IMR-90 (cell line): Measurements from ENCODE around the gene IPO7. TPM values are rescaled to one million over a fixed set of nuclear protein-coding genes. Genes with fewer than 3 reads are reported as not detected.

Experiments used
- ATAC-seq: fragments of 200-7000 bp; cut with Tn5 transposase; 2 replicates; pipeline ENCODE4 v1.9.1; 2020; ENCODE audit warnings: low read depth, mild to moderate bottlenecking, moderate library complexity
- BruUV-seq: library from RNA; stranded (reverse); fragments of 400-500 nt; replicated peaks from 2 replicates; lab custom pipeline; 2021; lab: Mats Ljungman, UMichigan
- CTCF ChIA-PET: fragments of 300-600 bp; formaldehyde crosslinking; extraction: SDS; loops from one replicate; lab custom pipeline; 2021; ENCODE audit warnings: antibody characterized with exemption; lab: Yijun Ruan, JAX
- POLR2A ChIA-PET: fragments of 300-600 bp; sonication (Branson Sonifier 250); formaldehyde crosslinking; loops from one replicate; lab custom pipeline; 2022; ENCODE audit warnings: antibody characterized with exemption; ENCODE audit not compliant: unreplicated experiment; lab: Charles Lee
- DNase-seq: peaks from one replicate; pipeline ENCODE4 v3.0.0; 2013
- H2AFZ ChIP-seq: replicated peaks from 2 replicates; pipeline ENCODE3; 2013; ENCODE audit warnings: low read length, mild to moderate bottlenecking; ENCODE audit not compliant: poor library complexity
- H2AK5ac ChIP-seq: 2 replicates; pipeline ENCODE4 v1.6.1; 2013; ENCODE audit warnings: low read depth, low read length, inconsistent platforms
- H2AK9ac ChIP-seq: replicated peaks from 2 replicates; pipeline ENCODE3; 2013; ENCODE audit warnings: mild to moderate bottlenecking, low read depth, low read length, moderate library complexity; ENCODE audit not compliant: poor library complexity
- H2BK120ac ChIP-seq: 2 replicates; pipeline ENCODE4 v1.6.1; 2013; ENCODE audit warnings: low read depth, low read length, inconsistent platforms
- H2BK15ac ChIP-seq: 3 replicates; pipeline ENCODE4 v1.6.1; 2013; ENCODE audit warnings: low read depth, low read length, inconsistent platforms
- H2BK20ac ChIP-seq: 2 replicates; pipeline ENCODE4 v1.6.1; 2013; ENCODE audit warnings: low read depth, mild to moderate bottlenecking, inconsistent platforms, low read length, moderate library complexity
- H2BK5ac ChIP-seq: 2 replicates; pipeline ENCODE4 v1.6.1; 2013; ENCODE audit warnings: mild to moderate bottlenecking, low read depth, low read length, inconsistent platforms; ENCODE audit not compliant: poor library complexity, severe bottlenecking
- H3K14ac ChIP-seq: replicated peaks from 2 replicates; pipeline ENCODE4 v1.6.1; 2013; ENCODE audit warnings: low read depth, low read length, inconsistent platforms
- H3K18ac ChIP-seq: 2 replicates; pipeline ENCODE4 v1.6.1; 2013; ENCODE audit warnings: low read depth, low read length, control low read depth
- H3K23ac ChIP-seq: 2 replicates; pipeline ENCODE4 v1.6.1; 2013; ENCODE audit warnings: low read depth, low read length, inconsistent platforms
- H3K27ac ChIP-seq: 2 replicates; pipeline ENCODE4 v1.5.1; 2013; ENCODE audit warnings: mild to moderate bottlenecking, control low read depth, low read length; ENCODE audit not compliant: insufficient read depth
- H3K27me3 ChIP-seq: 2 replicates; pipeline ENCODE4 v1.6.1; 2013; ENCODE audit warnings: low read length; ENCODE audit not compliant: control insufficient read depth, insufficient read depth
- H3K36me3 ChIP-seq: 2 replicates; pipeline ENCODE4 v1.6.1; 2013; ENCODE audit warnings: low read length, mixed read lengths; ENCODE audit not compliant: control insufficient read depth, insufficient read depth
- H3K4ac ChIP-seq: 2 replicates; pipeline ENCODE4 v1.6.1; 2013; ENCODE audit warnings: low read depth, low read length, inconsistent platforms
- H3K4me1 ChIP-seq: 2 replicates; pipeline ENCODE4 v1.6.1; 2013; ENCODE audit warnings: low read length, mixed read lengths; ENCODE audit not compliant: control insufficient read depth, insufficient read depth
- H3K4me2 ChIP-seq: 2 replicates; pipeline ENCODE4 v1.6.1; 2013; ENCODE audit warnings: low read depth, mild to moderate bottlenecking, control low read depth, low read length, moderate library complexity
- H3K4me3 ChIP-seq: 2 replicates; pipeline ENCODE4 v1.5.1; 2013; ENCODE audit warnings: low read depth, mild to moderate bottlenecking, control low read depth, low read length, moderate library complexity; ENCODE audit not compliant: insufficient read depth
- H3K56ac ChIP-seq: 2 replicates; pipeline ENCODE4 v1.6.1; 2013; ENCODE audit warnings: low read length, inconsistent platforms; ENCODE audit not compliant: insufficient read depth; ENCODE audit errors: extremely low read depth
- H3K79me1 ChIP-seq, 2 experiments: 2 replicates each; pipeline ENCODE4 v1.6.1; 2013; ENCODE audit warnings: low read length in 2 of 2, inconsistent platforms in 1 of 2, low read depth in 1 of 2
- H3K9ac ChIP-seq: 2 replicates; pipeline ENCODE4 v1.6.1; 2013; ENCODE audit warnings: low read depth, low read length, control low read depth
- H3K9me1 ChIP-seq: 2 replicates; pipeline ENCODE4 v1.6.1; 2013; ENCODE audit warnings: low read length, inconsistent platforms; ENCODE audit not compliant: insufficient read depth
- H3K9me3 ChIP-seq: 2 replicates; pipeline ENCODE4 v1.6.1; 2013; ENCODE audit warnings: low read length; ENCODE audit not compliant: control insufficient read depth, insufficient read depth
- H4K20me1 ChIP-seq: 2 replicates; pipeline ENCODE4 v1.6.1; 2013; ENCODE audit warnings: low read length, inconsistent platforms; ENCODE audit not compliant: insufficient read depth
- H4K5ac ChIP-seq: 2 replicates; pipeline ENCODE4 v1.6.1; 2013; ENCODE audit warnings: mild to moderate bottlenecking, low read depth, low read length, control low read depth
- H4K8ac ChIP-seq, 2 experiments: 2 replicates each; pipeline ENCODE4 v1.6.1; 2013; ENCODE audit warnings: low read depth in 2 of 2, low read length in 2 of 2, control low read depth in 1 of 2, inconsistent platforms in 1 of 2
- H4K91ac ChIP-seq: 2 replicates; pipeline ENCODE4 v1.6.1; 2013; ENCODE audit warnings: low read depth, low read length, inconsistent platforms; ENCODE audit not compliant: insufficient read depth
- BHLHE40 ChIP-seq: fragments of 150-350 bp; IDR thresholded peaks from 2 replicates; pipeline ENCODE4 v1.6.1; 2016; ENCODE audit warnings: mild to moderate bottlenecking, low read depth, low read length
- CEBPB ChIP-seq: IDR thresholded peaks from 2 replicates; pipeline ENCODE4 v1.6.1; 2012; ENCODE audit warnings: low read depth, low read length, improper control_type of control experiment
- CHD1 ChIP-seq: IDR thresholded peaks from 2 replicates; pipeline ENCODE4 v1.6.1; 2012; ENCODE audit warnings: low read depth, low read length, improper control_type of control experiment
- FOS ChIP-seq: fragments of 150-350 bp; IDR thresholded peaks from 2 replicates; pipeline ENCODE4 v1.6.1; 2016; ENCODE audit warnings: low read depth, low read length
- MAFK ChIP-seq: IDR thresholded peaks from 2 replicates; pipeline ENCODE4 v1.6.1; 2012; ENCODE audit warnings: low read depth, low read length, improper control_type of control experiment
- MXI1 ChIP-seq: IDR thresholded peaks from 2 replicates; pipeline ENCODE4 v1.6.1; 2012; ENCODE audit warnings: low read depth, mild to moderate bottlenecking, low read length, moderate library complexity, borderline replicate concordance
- NFE2L2 ChIP-seq: fragments of 150-350 bp; IDR thresholded peaks from 2 replicates; pipeline ENCODE4 v1.6.1; 2016; ENCODE audit warnings: low read depth, mild to moderate bottlenecking, low read length
- POLR2A ChIP-seq: IDR thresholded peaks from 2 replicates; pipeline ENCODE4 v1.6.1; 2012; ENCODE audit warnings: mild to moderate bottlenecking, low read depth, low read length
- RAD21 ChIP-seq: IDR thresholded peaks from 2 replicates; pipeline ENCODE4 v1.6.1; 2012; ENCODE audit warnings: low read length, improper control_type of control experiment
- RCOR1 ChIP-seq: IDR thresholded peaks from 2 replicates; pipeline ENCODE4 v1.6.1; 2012; ENCODE audit warnings: mild to moderate bottlenecking, low read length, improper control_type of control experiment; ENCODE audit not compliant: insufficient replicate concordance
- RFX5 ChIP-seq: IDR thresholded peaks from 2 replicates; pipeline ENCODE4 v1.8.0; 2012; ENCODE audit warnings: low read depth, mild to moderate bottlenecking, low read length, moderate library complexity
- WGBS, 2 experiments: methylation state at CpG; one replicate each; pipeline versions ENCODE4 v1.1.5 to v1.1.7; 2013; ENCODE audit warnings: missing lambda C conversion rate in 2 of 2; ENCODE audit not compliant: insufficient read length in 1 of 2; ENCODE audit errors: extremely low coverage in 2 of 2; 5-methylcytosine and 5-hydroxymethylcytosine counted together
- dilution Hi-C: fragments of 300-500 bp; cut with HindIII; formaldehyde crosslinking; loops from one replicate; pipeline ENCODE4 v1.14.3; 2018; ENCODE audit warnings: low sequenced_read_pairs; ENCODE audit not compliant: unreplicated experiment
- in situ Hi-C: fragments of 300-500 bp; cut with MboI; formaldehyde crosslinking; loops from 3 replicates; pipeline ENCODE4 v1.14.3; 2019; ENCODE audit warnings: low sequenced_read_pairs, inconsistent platforms, mixed read lengths
- intact Hi-C: fragments of 100-400 bp; cut with micrococcal nuclease; formaldehyde crosslinking; loops from 2 replicates; pipeline ENCODE4 v1.10.0; 2022
- polyA plus RNA-seq, 3 experiments: library from polyadenylated mRNA; depleted of rRNA; stranded (reverse); fragments of >200 nt; gene quantifications; 2 replicates each; pipeline ENCODE4 v1.2.3, GENCODE V29; 2012; ENCODE audit warnings: low replicate concordance in 1 of 3
- total RNA-seq: library from RNA; depleted of rRNA; stranded (reverse); fragments of >200 nt; gene quantifications from 2 replicates; pipeline ENCODE4 v1.2.3, GENCODE V29; 2012
- TF ChIP-seq, protein P1 (sequence below): fragments of 150-350 bp; IDR thresholded peaks from 2 replicates; pipeline ENCODE4 v1.6.1; 2016; ENCODE audit warnings: low read depth, mild to moderate bottlenecking, low read length, moderate library complexity, borderline replicate concordance
- TF ChIP-seq, protein P2 (sequence below): conservative IDR thresholded peaks from 2 replicates; pipeline ENCODE4 v1.5.1; 2012; ENCODE audit warnings: mild to moderate bottlenecking, low read depth, low read length, improper control_type of control experiment

IPO7 gene
- total and polyA plus RNA-seq, 2 of the 4 experiments (the other 2 are of a cell fraction), result 40.6 to 110 TPM

DNA sequence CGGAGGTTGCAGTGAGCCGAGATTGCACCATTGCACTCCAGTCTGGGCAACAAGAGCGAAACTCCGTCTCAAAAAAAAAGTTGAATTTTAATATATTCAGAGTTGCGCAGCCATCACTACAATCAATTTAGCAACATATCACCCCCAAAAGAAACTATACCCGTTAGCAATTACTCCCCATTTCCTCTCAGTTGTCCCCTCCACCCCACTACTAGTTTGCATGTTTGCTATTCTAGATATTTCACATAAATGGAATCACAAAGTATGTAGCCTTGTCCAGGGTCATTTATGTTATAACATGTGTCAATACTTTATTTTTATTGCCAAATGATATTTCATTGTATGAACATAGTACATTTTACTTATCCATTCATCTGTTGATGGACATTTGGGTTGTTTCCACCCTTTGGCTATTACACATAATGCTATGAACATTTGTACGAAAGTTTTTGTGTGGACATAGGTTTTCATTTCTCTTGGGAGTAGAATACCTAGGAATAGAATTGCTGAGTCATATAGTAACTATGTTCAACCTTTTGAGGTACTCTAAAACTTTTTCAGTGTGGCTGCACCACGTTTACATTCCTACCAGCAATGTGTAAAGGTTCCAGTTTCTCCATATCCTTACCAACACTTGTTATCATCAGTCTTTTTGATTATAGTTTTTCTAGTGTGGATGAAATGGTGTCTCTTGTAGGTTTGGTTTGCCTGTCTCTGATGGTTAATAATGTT lies 78.5 kb downstream of the IPO7 start:
- Histone ChIP-seq H3K36me3 (no peaks in the 10 kb centered on the region), H3K4me1 (no peaks in the 10 kb centered on the region), H3K79me1 (peaks cover 16 to 42% of the 10 kb centered on the region in 2 experiments), H3K4ac (no peak overlapping the region), H3K9ac (no peak overlapping the region), H3K56ac (no peak overlapping the region), H2BK5ac (peak overlapping the region; percentile 29), H3K9me3 (no peaks in the 10 kb centered on the region), H3K4me3 (no peak overlapping the region), H3K9me1 (no peaks in the 10 kb centered on the region), H3K27me3 (no peaks in the 10 kb centered on the region), H2BK20ac (no peak overlapping the region), H2AK5ac (no peak overlapping the region), H2AK9ac (no peak overlapping the region), H3K18ac (no peak overlapping the region), H4K5ac (no peak overlapping the region), H3K23ac (peak overlapping the region; percentile 43; the same call in 1 of the 2 replicates), H3K14ac (no peak overlapping the region), H3K27ac (no peak overlapping the region), H2AFZ (no peak overlapping the region), H4K20me1 (no peaks in the 10 kb centered on the region), H4K8ac (peak overlapping the region in 1 of 2 experiments; percentile 28; a peak in 2 of 4 replicates), H3K4me2 (no peak overlapping the region), H2BK120ac (no peak overlapping the region), H4K91ac (no peak overlapping the region), H2BK15ac (no peak overlapping the region)
- no CpG with 5 or more reads among the region's 8 CpGs for WGBS, 2 experiments
- POLR2A ChIA-PET, result interaction anchor here (0.6 kb wide), 2 partner anchors 240 to 434 kb away, joined by 3 to 4 read pairs; no protein-coding TSS in a partner anchor
- DNase-seq (no peak), ATAC-seq (no peak)
- dilution Hi-C loops, result no loop called here
- TF ChIP-seq BHLHE40 (no peak), MAFK (peak; percentile 52; the same call in 1 of the 2 replicates), RAD21 (no peak), RCOR1 (no peak), POLR2A (no peak), CHD1 (no peak), NFE2L2 (peak; percentile 86), CEBPB (no peak), MXI1 (no peak), FOS (no peak), RFX5 (no peak)
- TF ChIP-seq, protein P1, sequence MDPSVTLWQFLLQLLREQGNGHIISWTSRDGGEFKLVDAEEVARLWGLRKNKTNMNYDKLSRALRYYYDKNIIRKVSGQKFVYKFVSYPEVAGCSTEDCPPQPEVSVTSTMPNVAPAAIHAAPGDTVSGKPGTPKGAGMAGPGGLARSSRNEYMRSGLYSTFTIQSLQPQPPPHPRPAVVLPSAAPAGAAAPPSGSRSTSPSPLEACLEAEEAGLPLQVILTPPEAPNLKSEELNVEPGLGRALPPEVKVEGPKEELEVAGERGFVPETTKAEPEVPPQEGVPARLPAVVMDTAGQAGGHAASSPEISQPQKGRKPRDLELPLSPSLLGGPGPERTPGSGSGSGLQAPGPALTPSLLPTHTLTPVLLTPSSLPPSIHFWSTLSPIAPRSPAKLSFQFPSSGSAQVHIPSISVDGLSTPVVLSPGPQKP, result no peak
- TF ChIP-seq, protein P2, sequence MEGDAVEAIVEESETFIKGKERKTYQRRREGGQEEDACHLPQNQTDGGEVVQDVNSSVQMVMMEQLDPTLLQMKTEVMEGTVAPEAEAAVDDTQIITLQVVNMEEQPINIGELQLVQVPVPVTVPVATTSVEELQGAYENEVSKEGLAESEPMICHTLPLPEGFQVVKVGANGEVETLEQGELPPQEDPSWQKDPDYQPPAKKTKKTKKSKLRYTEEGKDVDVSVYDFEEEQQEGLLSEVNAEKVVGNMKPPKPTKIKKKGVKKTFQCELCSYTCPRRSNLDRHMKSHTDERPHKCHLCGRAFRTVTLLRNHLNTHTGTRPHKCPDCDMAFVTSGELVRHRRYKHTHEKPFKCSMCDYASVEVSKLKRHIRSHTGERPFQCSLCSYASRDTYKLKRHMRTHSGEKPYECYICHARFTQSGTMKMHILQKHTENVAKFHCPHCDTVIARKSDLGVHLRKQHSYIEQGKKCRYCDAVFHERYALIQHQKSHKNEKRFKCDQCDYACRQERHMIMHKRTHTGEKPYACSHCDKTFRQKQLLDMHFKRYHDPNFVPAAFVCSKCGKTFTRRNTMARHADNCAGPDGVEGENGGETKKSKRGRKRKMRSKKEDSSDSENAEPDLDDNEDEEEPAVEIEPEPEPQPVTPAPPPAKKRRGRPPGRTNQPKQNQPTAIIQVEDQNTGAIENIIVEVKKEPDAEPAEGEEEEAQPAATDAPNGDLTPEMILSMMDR, result no peak
- in situ Hi-C loops, result no loop called here
- intact Hi-C loops, result loop anchor here (5.0 kb wide), 1 partner anchor 149 kb away; no protein-coding TSS in a partner anchor
- CTCF ChIA-PET, result no interaction called here
- BruUV-seq, result no TSS peak
